NCI-H1048 (cell line): ENCODE data around the gene PDE7B.

ENCODE experiments used
- DNase-seq: peaks from one replicate; lab custom pipeline; 2025; lab: John Stamatoyannopoulos, UW

PDE7B gene

GRCh38 chr6:136034422-136034821, 182.9 kb downstream of the PDE7B start:
- no peak for DNase-seq

GRCh38 chr6:136035378-136036070, 184.0 kb downstream of the PDE7B start:
- DNase-seq, result no peak

- DNase-seq, result no peak
Observed at GRCh38 chr6:136036071-136036380, 184.5 kb downstream of the PDE7B start.

GRCh38 chr6:136036601-136037000, 185.1 kb downstream of the PDE7B start:
- DNase-seq, result no peak

- no peak for DNase-seq
Observed at GRCh38 chr6:136037242-136037875, 185.9 kb downstream of the PDE7B start.

- DNase-seq, result no peak
Observed at GRCh38 chr6:136037876-136038460, 186.5 kb downstream of the PDE7B start.

GRCh38 chr6:136038531-136038930, 187.0 kb downstream of the PDE7B start:
- no peak for DNase-seq

- DNase-seq, result no peak
Observed at GRCh38 chr6:136039185-136039584, 187.7 kb downstream of the PDE7B start.

- DNase-seq, result no peak
Observed at GRCh38 chr6:136050475-136050874, 199.0 kb downstream of the PDE7B start.

- DNase-seq, result no peak
Observed at GRCh38 chr6:136051140-136051775, 199.8 kb downstream of the PDE7B start.

GRCh38 chr6:136052031-136052430, 200.5 kb downstream of the PDE7B start:
- no peak for DNase-seq

- no peak for DNase-seq
Observed at GRCh38 chr6:136058852-136059251, 207.4 kb downstream of the PDE7B start.

GRCh38 chr6:136059308-136059707, 207.8 kb downstream of the PDE7B start:
- no peak for DNase-seq

GRCh38 chr6:136060052-136060451, 208.6 kb downstream of the PDE7B start:
- DNase-seq, result no peak

GRCh38 chr6:136060759-136061158, 209.3 kb downstream of the PDE7B start:
- DNase-seq, result no peak

GRCh38 chr6:136061701-136062100, 210.2 kb downstream of the PDE7B start:
- no peak for DNase-seq

GRCh38 chr6:136063096-136063495, 211.6 kb downstream of the PDE7B start:
- DNase-seq, result no peak

- DNase-seq, result no peak
Observed at GRCh38 chr6:136066005-136066404, 214.5 kb downstream of the PDE7B start.

GRCh38 chr6:136067731-136068341, 216.3 kb downstream of the PDE7B start:
- DNase-seq, result no peak

GRCh38 chr6:136069119-136069518, 217.6 kb downstream of the PDE7B start:
- DNase-seq, result no peak

- DNase-seq, result no peak
Observed at GRCh38 chr6:136070815-136071214, 219.3 kb downstream of the PDE7B start.

- DNase-seq, result no peak
Observed at GRCh38 chr6:136072691-136073090, 221.2 kb downstream of the PDE7B start.

- no peak for DNase-seq
Observed at GRCh38 chr6:136073216-136073615, 221.7 kb downstream of the PDE7B start.
